GM19452 (cell line): ENCODE data around the gene GAGE12C.
"Not testable (repeated sequence)": the region's sequence is repeated elsewhere in the genome, so short reads cannot be mapped to it uniquely, and the experiment has no call there.

Experiments
- ATAC-seq: cut with Tn5 transposase; IDR thresholded peaks from one replicate; pipeline ENCODE4 v1.9.1; 2021; ENCODE audit not compliant: unreplicated experiment

The GAGE12C gene, protein sequence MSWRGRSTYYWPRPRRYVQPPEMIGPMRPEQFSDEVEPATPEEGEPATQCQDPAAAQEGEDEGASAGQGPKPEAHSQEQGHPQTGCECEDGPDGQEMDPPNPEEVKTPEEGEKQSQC

DNA sequence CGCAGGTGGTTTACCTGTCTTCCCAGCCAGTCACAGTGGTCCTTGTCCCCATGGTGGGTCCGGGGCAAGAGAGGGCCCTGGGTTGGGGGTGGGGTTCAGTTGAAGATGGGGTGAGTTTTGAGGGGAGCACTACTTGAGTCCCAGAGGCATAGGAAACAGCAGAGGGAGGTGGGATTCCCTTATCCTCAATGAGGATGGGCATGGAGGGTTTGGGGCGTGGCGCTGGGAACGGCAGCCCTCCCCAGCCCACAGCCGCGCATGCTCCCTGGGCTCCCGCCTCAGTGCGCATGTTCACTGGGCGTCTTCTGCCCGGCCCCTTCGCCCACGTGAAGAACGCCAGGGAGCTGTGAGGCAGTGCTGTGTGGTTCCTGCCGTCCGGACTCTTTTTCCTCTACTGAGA lies at the start of gene GAGE12C:
Gene GAGE12C, plus strand, starts transcription at position 301 of the 400 bp plus-strand sequence. CDS start 1,155 bp downstream, outside the sequence.
- not testable (repeated sequence) for ATAC-seq

DNA sequence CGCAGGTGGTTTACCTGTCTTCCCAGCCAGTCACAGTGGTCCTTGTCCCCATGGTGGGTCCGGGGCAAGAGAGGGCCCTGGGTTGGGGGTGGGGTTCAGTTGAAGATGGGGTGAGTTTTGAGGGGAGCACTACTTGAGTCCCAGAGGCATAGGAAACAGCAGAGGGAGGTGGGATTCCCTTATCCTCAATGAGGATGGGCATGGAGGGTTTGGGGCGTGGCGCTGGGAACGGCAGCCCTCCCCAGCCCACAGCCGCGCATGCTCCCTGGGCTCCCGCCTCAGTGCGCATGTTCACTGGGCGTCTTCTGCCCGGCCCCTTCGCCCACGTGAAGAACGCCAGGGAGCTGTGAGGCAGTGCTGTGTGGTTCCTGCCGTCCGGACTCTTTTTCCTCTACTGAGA lies 9.5 kb downstream of the GAGE12C start, which contains the start of gene GAGE12D:
Gene GAGE12D, plus strand, starts transcription at position 301 of the 400 bp plus-strand sequence. CDS start 1,155 bp downstream, outside the sequence.
- ATAC-seq = not testable (repeated sequence)

DNA sequence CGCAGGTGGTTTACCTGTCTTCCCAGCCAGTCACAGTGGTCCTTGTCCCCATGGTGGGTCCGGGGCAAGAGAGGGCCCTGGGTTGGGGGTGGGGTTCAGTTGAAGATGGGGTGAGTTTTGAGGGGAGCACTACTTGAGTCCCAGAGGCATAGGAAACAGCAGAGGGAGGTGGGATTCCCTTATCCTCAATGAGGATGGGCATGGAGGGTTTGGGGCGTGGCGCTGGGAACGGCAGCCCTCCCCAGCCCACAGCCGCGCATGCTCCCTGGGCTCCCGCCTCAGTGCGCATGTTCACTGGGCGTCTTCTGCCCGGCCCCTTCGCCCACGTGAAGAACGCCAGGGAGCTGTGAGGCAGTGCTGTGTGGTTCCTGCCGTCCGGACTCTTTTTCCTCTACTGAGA lies 19.0 kb downstream of the GAGE12C start, which contains the start of gene GAGE12E:
Gene GAGE12E, plus strand, starts transcription at position 301 of the 400 bp plus-strand sequence. CDS start 1,155 bp downstream, outside the sequence.
- not testable (repeated sequence) for ATAC-seq

DNA sequence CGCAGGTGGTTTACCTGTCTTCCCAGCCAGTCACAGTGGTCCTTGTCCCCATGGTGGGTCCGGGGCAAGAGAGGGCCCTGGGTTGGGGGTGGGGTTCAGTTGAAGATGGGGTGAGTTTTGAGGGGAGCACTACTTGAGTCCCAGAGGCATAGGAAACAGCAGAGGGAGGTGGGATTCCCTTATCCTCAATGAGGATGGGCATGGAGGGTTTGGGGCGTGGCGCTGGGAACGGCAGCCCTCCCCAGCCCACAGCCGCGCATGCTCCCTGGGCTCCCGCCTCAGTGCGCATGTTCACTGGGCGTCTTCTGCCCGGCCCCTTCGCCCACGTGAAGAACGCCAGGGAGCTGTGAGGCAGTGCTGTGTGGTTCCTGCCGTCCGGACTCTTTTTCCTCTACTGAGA lies 28.6 kb downstream of the GAGE12C start, which contains the start of gene GAGE12F:
Gene GAGE12F, plus strand, starts transcription at position 301 of the 400 bp plus-strand sequence. CDS start 1,155 bp downstream, outside the sequence.
- not testable (repeated sequence) for ATAC-seq

DNA sequence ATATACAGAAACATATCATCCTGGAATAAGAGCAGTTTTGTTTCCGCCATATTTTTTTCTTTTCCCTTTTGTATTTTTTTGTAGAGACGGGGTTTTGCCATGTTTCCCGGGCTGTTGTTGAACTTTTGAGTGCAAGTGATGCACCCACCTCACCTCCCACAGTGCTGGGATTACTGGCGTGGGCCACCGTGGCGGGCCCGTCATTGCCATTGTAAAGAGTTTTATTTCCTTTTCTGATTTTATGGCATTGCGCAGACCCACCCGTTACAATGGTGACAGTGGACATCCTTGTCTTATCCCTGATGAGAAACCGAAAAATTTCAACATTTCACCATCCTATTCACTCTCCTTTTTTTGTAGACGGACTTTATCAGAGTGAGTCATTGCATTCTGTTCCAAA lies 36.8 kb downstream of the GAGE12C start:
- ATAC-seq = not testable (repeated sequence)

DNA sequence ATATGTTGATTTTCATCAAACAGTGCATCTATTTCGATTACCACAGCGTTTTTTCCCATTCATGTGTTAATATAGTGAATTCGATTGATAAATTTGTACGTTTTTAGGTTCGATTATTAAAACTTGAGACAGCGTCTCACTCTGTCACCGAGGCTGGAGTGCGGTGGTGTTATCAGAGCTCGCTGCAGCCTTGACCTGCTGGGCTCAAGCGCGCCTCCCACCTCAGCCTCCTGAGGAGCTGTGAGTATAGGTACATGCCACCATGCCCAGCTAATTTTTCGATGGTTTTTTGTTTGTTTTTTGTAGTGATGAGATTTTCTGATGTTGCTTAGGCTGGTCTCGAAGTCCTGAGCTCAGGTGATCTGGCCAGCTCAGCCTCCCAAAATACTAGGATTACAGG lies 37.2 kb downstream of the GAGE12C start:
- ATAC-seq = not testable (repeated sequence)

DNA sequence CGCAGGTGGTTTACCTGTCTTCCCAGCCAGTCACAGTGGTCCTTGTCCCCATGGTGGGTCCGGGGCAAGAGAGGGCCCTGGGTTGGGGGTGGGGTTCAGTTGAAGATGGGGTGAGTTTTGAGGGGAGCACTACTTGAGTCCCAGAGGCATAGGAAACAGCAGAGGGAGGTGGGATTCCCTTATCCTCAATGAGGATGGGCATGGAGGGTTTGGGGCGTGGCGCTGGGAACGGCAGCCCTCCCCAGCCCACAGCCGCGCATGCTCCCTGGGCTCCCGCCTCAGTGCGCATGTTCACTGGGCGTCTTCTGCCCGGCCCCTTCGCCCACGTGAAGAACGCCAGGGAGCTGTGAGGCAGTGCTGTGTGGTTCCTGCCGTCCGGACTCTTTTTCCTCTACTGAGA lies 38.1 kb downstream of the GAGE12C start, which contains the start of gene GAGE12G:
Gene GAGE12G, plus strand, starts transcription at position 301 of the 400 bp plus-strand sequence. CDS start 1,155 bp downstream, outside the sequence.
- ATAC-seq = not testable (repeated sequence)

DNA sequence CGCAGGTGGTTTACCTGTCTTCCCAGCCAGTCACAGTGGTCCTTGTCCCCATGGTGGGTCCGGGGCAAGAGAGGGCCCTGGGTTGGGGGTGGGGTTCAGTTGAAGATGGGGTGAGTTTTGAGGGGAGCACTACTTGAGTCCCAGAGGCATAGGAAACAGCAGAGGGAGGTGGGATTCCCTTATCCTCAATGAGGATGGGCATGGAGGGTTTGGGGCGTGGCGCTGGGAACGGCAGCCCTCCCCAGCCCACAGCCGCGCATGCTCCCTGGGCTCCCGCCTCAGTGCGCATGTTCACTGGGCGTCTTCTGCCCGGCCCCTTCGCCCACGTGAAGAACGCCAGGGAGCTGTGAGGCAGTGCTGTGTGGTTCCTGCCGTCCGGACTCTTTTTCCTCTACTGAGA lies 47.7 kb downstream of the GAGE12C start, which contains the start of gene GAGE12H:
Gene GAGE12H, plus strand, starts transcription at position 301 of the 400 bp plus-strand sequence. CDS start 1,155 bp downstream, outside the sequence.
- not testable (repeated sequence) for ATAC-seq
